Liver (tissue), 3 donors: ENCODE results near the gene GRK7.

Experiments used
- EGR1 ChIP-seq, 2 donors: IDR thresholded peaks; 2 replicates each; pipeline ENCODE4 v1.6.1; 2016 to 2018; ENCODE audit warnings: antibody characterized with exemption in 2 of 2, low read depth in 2 of 2
- FOXA1 ChIP-seq: IDR thresholded peaks from 2 replicates; pipeline ENCODE4 v1.6.1; 2016; ENCODE audit warnings: antibody characterized with exemption
- GABPA ChIP-seq, 2 donors: IDR thresholded peaks in 1 of 2; conservative IDR thresholded peaks in 1 of 2; 2 replicates each; pipeline ENCODE4 v1.6.1; 2016; ENCODE audit warnings: antibody characterized with exemption in 2 of 2, mild to moderate bottlenecking in 1 of 2, moderate library complexity in 1 of 2
- NR2F2 ChIP-seq: IDR thresholded peaks from 2 replicates; pipeline ENCODE4 v1.6.1; 2016; ENCODE audit warnings: antibody characterized with exemption
- RAD21 ChIP-seq, 2 donors: IDR thresholded peaks; 2 replicates each; pipeline ENCODE4 v1.6.1; 2016; ENCODE audit warnings: antibody characterized with exemption in 2 of 2, mild to moderate bottlenecking in 2 of 2
- REST ChIP-seq: IDR thresholded peaks from 2 replicates; pipeline ENCODE4 v1.6.1; 2016; ENCODE audit warnings: antibody characterized with exemption, mild to moderate bottlenecking
- SP1 ChIP-seq: IDR thresholded peaks from 2 replicates; pipeline ENCODE4 v1.6.1; 2018; ENCODE audit warnings: antibody characterized with exemption, mild to moderate bottlenecking
- YY1 ChIP-seq: IDR thresholded peaks from 2 replicates; pipeline ENCODE4 v1.6.1; 2016; ENCODE audit warnings: antibody characterized with exemption, mild to moderate bottlenecking
- TF ChIP-seq, protein P1 (sequence below): fragments of 150-350 bp; IDR thresholded peaks from 2 replicates; pipeline ENCODE4 v1.5.1; 2017; ENCODE audit warnings: improper control_type of control experiment, low read depth, low read length; ENCODE audit not compliant: missing input control
- TF ChIP-seq, protein P2 (sequence below): IDR thresholded peaks from 2 replicates; pipeline ENCODE4 v1.6.1; 2016; ENCODE audit warnings: antibody characterized with exemption
- TF ChIP-seq, protein P3 (sequence below): IDR thresholded peaks from 2 replicates; pipeline ENCODE4 v1.6.1; 2016; ENCODE audit warnings: antibody characterized with exemption
- donor health status: healthy.
- donor health status: healthy.

GRCh38 chr3:141804447-141804777, 41.2 kb downstream of the GRK7 start:
- TF ChIP-seq, protein P1, sequence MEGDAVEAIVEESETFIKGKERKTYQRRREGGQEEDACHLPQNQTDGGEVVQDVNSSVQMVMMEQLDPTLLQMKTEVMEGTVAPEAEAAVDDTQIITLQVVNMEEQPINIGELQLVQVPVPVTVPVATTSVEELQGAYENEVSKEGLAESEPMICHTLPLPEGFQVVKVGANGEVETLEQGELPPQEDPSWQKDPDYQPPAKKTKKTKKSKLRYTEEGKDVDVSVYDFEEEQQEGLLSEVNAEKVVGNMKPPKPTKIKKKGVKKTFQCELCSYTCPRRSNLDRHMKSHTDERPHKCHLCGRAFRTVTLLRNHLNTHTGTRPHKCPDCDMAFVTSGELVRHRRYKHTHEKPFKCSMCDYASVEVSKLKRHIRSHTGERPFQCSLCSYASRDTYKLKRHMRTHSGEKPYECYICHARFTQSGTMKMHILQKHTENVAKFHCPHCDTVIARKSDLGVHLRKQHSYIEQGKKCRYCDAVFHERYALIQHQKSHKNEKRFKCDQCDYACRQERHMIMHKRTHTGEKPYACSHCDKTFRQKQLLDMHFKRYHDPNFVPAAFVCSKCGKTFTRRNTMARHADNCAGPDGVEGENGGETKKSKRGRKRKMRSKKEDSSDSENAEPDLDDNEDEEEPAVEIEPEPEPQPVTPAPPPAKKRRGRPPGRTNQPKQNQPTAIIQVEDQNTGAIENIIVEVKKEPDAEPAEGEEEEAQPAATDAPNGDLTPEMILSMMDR: no peak
- TF ChIP-seq RAD21 (IDR thresholded peaks at IDR 0.05): no peak
- no peak for TF ChIP-seq REST
- TF ChIP-seq FOXA1: no peak
- no peak for TF ChIP-seq SP1
- no peak for TF ChIP-seq GABPA (IDR thresholded peaks at IDR 0.05 in 1 of 2, conservative IDR thresholded peaks at IDR 0.05 in 1 of 2)
- TF ChIP-seq NR2F2: no peak
- no peak for TF ChIP-seq EGR1 (IDR thresholded peaks at IDR 0.05; ENCODE audit: low read depth in 2 of 2)
- TF ChIP-seq, protein P2, sequence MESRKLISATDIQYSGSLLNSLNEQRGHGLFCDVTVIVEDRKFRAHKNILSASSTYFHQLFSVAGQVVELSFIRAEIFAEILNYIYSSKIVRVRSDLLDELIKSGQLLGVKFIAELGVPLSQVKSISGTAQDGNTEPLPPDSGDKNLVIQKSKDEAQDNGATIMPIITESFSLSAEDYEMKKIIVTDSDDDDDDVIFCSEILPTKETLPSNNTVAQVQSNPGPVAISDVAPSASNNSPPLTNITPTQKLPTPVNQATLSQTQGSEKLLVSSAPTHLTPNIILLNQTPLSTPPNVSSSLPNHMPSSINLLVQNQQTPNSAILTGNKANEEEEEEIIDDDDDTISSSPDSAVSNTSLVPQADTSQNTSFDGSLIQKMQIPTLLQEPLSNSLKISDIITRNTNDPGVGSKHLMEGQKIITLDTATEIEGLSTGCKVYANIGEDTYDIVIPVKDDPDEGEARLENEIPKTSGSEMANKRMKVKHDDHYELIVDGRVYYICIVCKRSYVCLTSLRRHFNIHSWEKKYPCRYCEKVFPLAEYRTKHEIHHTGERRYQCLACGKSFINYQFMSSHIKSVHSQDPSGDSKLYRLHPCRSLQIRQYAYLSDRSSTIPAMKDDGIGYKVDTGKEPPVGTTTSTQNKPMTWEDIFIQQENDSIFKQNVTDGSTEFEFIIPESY: no peak
- no peak for TF ChIP-seq YY1
- TF ChIP-seq, protein P3, sequence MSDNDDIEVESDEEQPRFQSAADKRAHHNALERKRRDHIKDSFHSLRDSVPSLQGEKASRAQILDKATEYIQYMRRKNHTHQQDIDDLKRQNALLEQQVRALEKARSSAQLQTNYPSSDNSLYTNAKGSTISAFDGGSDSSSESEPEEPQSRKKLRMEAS: no peak
